K562 (cell line): ENCODE data around the gene ZCWPW1. TPM values are rescaled to one million over a fixed set of nuclear protein-coding genes. Genes with fewer than 3 reads are reported as not detected.

ENCODE experiments used
- MAFF ChIP-seq: IDR thresholded peaks from 2 replicates; pipeline ENCODE4 v1.6.1; 2012; ENCODE audit warnings: low read length, improper control_type of control experiment
- NUFIP1 ChIP-seq: fragments of 450-650 bp; IDR thresholded peaks from 2 replicates; pipeline ENCODE4 v1.6.1; 2018; ENCODE audit not compliant: partially characterized antibody
- RAD21 ChIP-seq, 2 experiments: fragments of 250-450 bp in 1 of 2; fragments of 450-650 bp in 1 of 2; sonication (Bioruptor Pico) in 1 of 2; formaldehyde crosslinking in 1 of 2; IDR thresholded peaks in 1 of 2; conservative IDR thresholded peaks in 1 of 2; 2 replicates each; pipeline versions ENCODE4 v1.4.0 to v1.8.0; 2020 to 2022; ENCODE audit warnings: mild to moderate bottlenecking in 2 of 2, moderate library complexity in 1 of 2
- polyA plus RNA-seq, 8 experiments: library from polyadenylated mRNA; depleted of rRNA in 4 of 8; stranded (reverse) in 5 of 8; unstranded in 3 of 8; fragments of >200 nt; fragmentation: Nextera tagmentation in 2 of 8; fragmentation: Illumina TruSeq in 1 of 8; extraction: Ambion mirVana in 2 of 8; extraction: Trizol in 1 of 8; gene quantifications; 2 replicates each; pipeline versions ENCODE4 v1.2.1 to v1.2.3, GENCODE V29; 2011 to 2014; ENCODE audit warnings: inconsistent platforms in 1 of 8, missing spikeins in 1 of 8
- total RNA-seq, 7 experiments: library from RNA; depleted of rRNA in 6 of 7; stranded (reverse); fragments of >200 nt in 6 of 7; fragmentation: Illumina TruSeq in 2 of 7; extraction: Trizol in 2 of 7; gene quantifications; 2 replicates each; pipeline versions ENCODE4 v1.2.1 to v1.2.3, GENCODE V29; 2011 to 2021; ENCODE audit warnings: low replicate concordance in 1 of 7
- TF ChIP-seq, protein P1 (sequence below): fragments of 250-450 bp; sonication (Bioruptor Pico); IDR thresholded peaks from 2 replicates; pipeline ENCODE4 v1.4.0; 2020; ENCODE audit warnings: mild to moderate bottlenecking, moderate library complexity, borderline replicate concordance
- TF ChIP-seq, protein P2 (sequence below): sonication (generic); formaldehyde crosslinking; IDR thresholded peaks from 2 replicates; pipeline ENCODE4 v1.8.1; 2023; ENCODE audit warnings: mild to moderate bottlenecking, missing genetic modification reagents

ZCWPW1 gene
- total and polyA plus RNA-seq, 9 of the 15 experiments (the other 6 are each of a cell fraction or from before 2014, with no cell fraction given), result 0.18 to 1.7 (median 1.2) TPM

DNA sequence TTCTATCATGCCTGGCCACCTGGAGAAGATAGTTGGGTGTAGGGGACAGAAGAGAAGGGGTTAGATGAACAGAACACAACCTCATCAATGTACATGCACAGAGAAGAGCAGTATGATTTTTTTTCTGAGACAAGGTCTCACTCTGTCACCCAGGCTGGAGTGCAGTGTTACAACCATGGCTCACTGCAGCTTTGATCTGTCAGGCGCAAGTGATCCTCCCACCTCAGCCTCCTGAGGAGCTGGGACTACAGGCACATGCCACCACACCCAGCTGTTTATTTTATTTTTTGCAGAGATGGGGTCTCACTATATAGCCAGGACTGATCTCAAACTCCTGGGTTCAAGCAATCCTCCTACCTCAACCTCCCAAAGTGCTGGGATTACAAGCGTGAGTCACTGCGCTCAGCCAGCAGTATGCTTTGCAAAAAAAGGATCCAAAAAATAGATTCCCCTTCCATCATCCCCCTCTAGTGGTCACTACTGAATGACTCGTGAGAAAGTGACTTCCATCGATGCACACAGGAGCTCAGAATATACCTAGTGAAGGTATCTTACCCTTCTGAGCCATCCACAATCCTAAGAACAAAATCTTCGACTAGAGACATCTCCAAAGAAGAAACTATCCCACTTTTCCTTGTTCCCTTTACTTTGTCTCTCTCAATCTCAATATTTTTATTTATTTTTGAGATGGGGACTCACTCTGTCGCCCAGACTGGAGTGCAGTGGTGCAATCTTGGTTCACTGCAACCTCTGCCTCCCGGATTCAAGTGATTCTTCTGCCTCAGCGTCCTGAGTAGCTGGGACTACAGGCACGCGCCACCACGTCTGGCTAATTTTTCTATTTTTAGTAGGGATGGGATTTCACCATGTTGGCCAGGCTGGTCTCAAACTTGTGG is 21.0 kb downstream of the ZCWPW1 start (continued):
- TF ChIP-seq, protein P1, sequence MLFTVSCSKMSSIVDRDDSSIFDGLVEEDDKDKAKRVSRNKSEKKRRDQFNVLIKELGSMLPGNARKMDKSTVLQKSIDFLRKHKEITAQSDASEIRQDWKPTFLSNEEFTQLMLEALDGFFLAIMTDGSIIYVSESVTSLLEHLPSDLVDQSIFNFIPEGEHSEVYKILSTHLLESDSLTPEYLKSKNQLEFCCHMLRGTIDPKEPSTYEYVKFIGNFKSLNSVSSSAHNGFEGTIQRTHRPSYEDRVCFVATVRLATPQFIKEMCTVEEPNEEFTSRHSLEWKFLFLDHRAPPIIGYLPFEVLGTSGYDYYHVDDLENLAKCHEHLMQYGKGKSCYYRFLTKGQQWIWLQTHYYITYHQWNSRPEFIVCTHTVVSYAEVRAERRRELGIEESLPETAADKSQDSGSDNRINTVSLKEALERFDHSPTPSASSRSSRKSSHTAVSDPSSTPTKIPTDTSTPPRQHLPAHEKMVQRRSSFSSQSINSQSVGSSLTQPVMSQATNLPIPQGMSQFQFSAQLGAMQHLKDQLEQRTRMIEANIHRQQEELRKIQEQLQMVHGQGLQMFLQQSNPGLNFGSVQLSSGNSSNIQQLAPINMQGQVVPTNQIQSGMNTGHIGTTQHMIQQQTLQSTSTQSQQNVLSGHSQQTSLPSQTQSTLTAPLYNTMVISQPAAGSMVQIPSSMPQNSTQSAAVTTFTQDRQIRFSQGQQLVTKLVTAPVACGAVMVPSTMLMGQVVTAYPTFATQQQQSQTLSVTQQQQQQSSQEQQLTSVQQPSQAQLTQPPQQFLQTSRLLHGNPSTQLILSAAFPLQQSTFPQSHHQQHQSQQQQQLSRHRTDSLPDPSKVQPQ, result no peak
- TF ChIP-seq MAFF, result peak; percentile 35; the same call in 1 of the 2 replicates
- TF ChIP-seq, protein P2, sequence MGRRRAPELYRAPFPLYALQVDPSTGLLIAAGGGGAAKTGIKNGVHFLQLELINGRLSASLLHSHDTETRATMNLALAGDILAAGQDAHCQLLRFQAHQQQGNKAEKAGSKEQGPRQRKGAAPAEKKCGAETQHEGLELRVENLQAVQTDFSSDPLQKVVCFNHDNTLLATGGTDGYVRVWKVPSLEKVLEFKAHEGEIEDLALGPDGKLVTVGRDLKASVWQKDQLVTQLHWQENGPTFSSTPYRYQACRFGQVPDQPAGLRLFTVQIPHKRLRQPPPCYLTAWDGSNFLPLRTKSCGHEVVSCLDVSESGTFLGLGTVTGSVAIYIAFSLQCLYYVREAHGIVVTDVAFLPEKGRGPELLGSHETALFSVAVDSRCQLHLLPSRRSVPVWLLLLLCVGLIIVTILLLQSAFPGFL (CRISPR knock-in tag), result no peak
- TF ChIP-seq RAD21 (CRISPR knock-in tag; conservative IDR thresholded peaks at IDR 0.05 in 1 of 2, IDR thresholded peaks at IDR 0.05 in 1 of 2), result peak; percentile 56 to 79
- no peak for TF ChIP-seq NUFIP1
